Panc1 (cell line): Measurements from ENCODE around the gene PUDP. TPM values are rescaled to one million over a fixed set of nuclear protein-coding genes. Genes with fewer than 3 reads are reported as not detected.

Experiments
- ATAC-seq: fragments of 200-7000 bp; cut with Tn5 transposase; 2 replicates; pipeline ENCODE4 v1.9.1; 2020; ENCODE audit warnings: mild to moderate bottlenecking, moderate library complexity
- BruUV-seq: library from RNA; stranded (reverse); fragments of 400-500 nt; replicated peaks from 2 replicates; lab custom pipeline; 2021; lab: Mats Ljungman, UMichigan
- CTCF ChIA-PET: fragments of 300-600 bp; sonication (Branson Sonifier 250); formaldehyde crosslinking; loops from one replicate; lab custom pipeline; 2022; ENCODE audit warnings: antibody characterized with exemption; lab: Charles Lee
- POLR2A ChIA-PET: fragments of 300-600 bp; sonication (Branson Sonifier 250); formaldehyde crosslinking; loops from one replicate; lab custom pipeline; 2022; ENCODE audit warnings: antibody characterized with exemption; lab: Charles Lee
- DNase-seq: peaks from one replicate; pipeline ENCODE4 v3.0.0-alpha.2; 2010; ENCODE audit warnings: low read depth, low spot score
- H3K27ac ChIP-seq: 2 replicates; pipeline ENCODE4 v1.5.1; 2011; ENCODE audit warnings: mild to moderate bottlenecking, low read length, inconsistent platforms
- H3K27me3 ChIP-seq: fragments of 200-500 bp; sonication (Bioruptor generic); 2 replicates; pipeline ENCODE4 v1.6.0; 2014; ENCODE audit warnings: low read length, inconsistent platforms; ENCODE audit not compliant: control insufficient read depth, insufficient read depth
- H3K36me3 ChIP-seq: fragments of 200-500 bp; sonication (Bioruptor generic); 2 replicates; pipeline ENCODE4 v1.5.1; 2014; ENCODE audit warnings: inconsistent platforms, mild to moderate bottlenecking, low read length, moderate library complexity; ENCODE audit not compliant: control insufficient read depth, insufficient read depth
- H3K4me1 ChIP-seq: 2 replicates; pipeline ENCODE4 v1.5.1; 2011; ENCODE audit warnings: inconsistent platforms, mild to moderate bottlenecking, low read length, moderate library complexity; ENCODE audit not compliant: control insufficient read depth, insufficient read depth
- H3K4me3 ChIP-seq, 2 experiments: 2 replicates each; pipeline ENCODE4 v1.5.1; 2011 to 2012; ENCODE audit warnings: low read depth in 2 of 2, low read length in 2 of 2, mild to moderate bottlenecking in 2 of 2, inconsistent platforms in 1 of 2, moderate library complexity in 1 of 2
- H3K9me3 ChIP-seq: fragments of 200-500 bp; sonication (Bioruptor generic); 2 replicates; pipeline ENCODE4 v1.5.1; 2014; ENCODE audit warnings: low read depth, mild to moderate bottlenecking, inconsistent platforms, low read length, moderate library complexity; ENCODE audit not compliant: control insufficient read depth, insufficient read depth
- POLR2AphosphoS5 ChIP-seq: IDR thresholded peaks from 2 replicates; pipeline ENCODE4 v1.6.1; 2012; ENCODE audit warnings: mild to moderate bottlenecking, low read depth, low read length, moderate library complexity
- SIN3A ChIP-seq: IDR thresholded peaks from 2 replicates; pipeline ENCODE4 v1.6.1; 2012; ENCODE audit warnings: low read depth, mild to moderate bottlenecking, low read length, moderate library complexity, borderline replicate concordance; ENCODE audit not compliant: insufficient read depth
- TCF7L2 ChIP-seq: IDR thresholded peaks from 2 replicates; pipeline ENCODE4 v1.6.1; 2011; ENCODE audit warnings: mild to moderate bottlenecking, low read depth, low read length, inconsistent platforms
- in situ Hi-C: cut with HindIII; loops from 2 replicates; pipeline ENCODE4 v1.10.0; 2016; ENCODE audit warnings: low sequenced_read_pairs, low pct_unique_long_range_greater_than_20kb
- intact Hi-C: fragments of 100-400 bp; cut with micrococcal nuclease; formaldehyde crosslinking; loops from one replicate; pipeline ENCODE4 v1.10.0; 2022; ENCODE audit not compliant: unreplicated experiment
- total RNA-seq: library from RNA; stranded (reverse); gene quantifications from one replicate; pipeline ENCODE4 v1.2.1, GENCODE V29; 2021; ENCODE audit not compliant: unreplicated experiment
- TF ChIP-seq, protein P1 (sequence below), 2 experiments: IDR thresholded peaks; 2 replicates each; pipeline ENCODE4 v1.6.1; 2011 to 2012; ENCODE audit warnings: low read depth in 2 of 2, control low read depth in 1 of 2, low read length in 1 of 2, mild to moderate bottlenecking in 1 of 2, moderate library complexity in 1 of 2; ENCODE audit not compliant: insufficient read depth in 1 of 2
- TF ChIP-seq, protein P2 (sequence below): fragments of 450-650 bp; IDR thresholded peaks from 2 replicates; pipeline ENCODE4 v1.5.1; 2017; ENCODE audit warnings: mild to moderate bottlenecking

Gene PUDP
- total RNA-seq, 1 experiment from 2014 or later, result 14.2 TPM

DNA sequence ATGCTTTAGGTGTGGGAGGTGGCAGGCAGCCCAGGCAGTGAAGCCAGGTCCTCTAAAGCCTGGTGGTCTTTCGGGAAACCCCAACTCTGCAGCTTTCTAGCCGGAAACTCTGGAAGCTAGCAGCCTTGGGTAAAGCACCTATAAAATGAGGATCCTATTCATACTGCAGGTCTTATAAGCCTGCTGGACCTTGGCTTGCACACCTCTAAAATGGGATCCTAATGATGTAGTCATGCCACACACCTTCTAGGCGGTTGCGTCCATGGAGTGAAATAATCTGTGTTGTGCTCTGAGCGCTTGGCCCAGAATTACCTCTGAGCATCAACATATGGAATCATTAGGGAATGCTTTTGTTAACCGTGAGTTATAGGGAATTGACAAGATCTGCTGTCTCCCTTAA is 36.4 kb downstream of the PUDP start:
- TF ChIP-seq POLR2AphosphoS5 (no peak), TCF7L2 (no peak), SIN3A (no peak)
- Histone ChIP-seq H3K36me3 (no peaks in the 10 kb centered on the region), H3K27ac (no peak overlapping the region), H3K27me3 (no peaks in the 10 kb centered on the region), H3K4me3 (no peak overlapping the region), H3K4me1 (no peaks in the 10 kb centered on the region), H3K9me3 (no peaks in the 10 kb centered on the region)
- in situ Hi-C loops, result no loop called here
- ChIA-PET CTCF (interaction anchor here (0.6 kb wide), 1 partner anchor 35 kb away, joined by 5 read pairs; no protein-coding TSS in a partner anchor), POLR2A (no interaction called here)
- intact Hi-C loops, result no loop called here
- ATAC-seq, result no peak
- BruUV-seq, result no TSS peak
- no peak for DNase-seq

DNA sequence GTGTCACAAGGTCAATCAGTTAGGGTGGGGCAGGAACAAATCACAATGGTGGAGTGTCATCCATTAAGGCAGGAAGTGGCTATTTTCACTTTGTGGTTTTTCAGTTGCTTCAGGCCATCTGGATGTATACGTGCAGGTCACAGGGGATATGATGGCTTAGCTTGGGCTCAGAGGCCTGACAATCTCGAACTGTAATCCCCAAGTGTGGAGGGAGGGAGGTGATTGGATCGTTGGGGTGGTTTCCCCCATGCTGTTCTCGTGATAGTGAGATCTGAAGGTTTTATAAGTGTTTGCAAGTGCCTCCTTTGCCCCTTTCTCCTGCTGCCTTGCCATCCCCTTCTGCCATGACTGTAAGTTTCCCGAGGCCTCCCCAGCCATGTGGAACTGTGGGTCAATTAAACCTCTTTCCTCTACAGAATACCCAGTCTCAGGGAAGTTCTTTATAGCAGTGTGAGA is 37.1 kb downstream of the PUDP start:
- Histone ChIP-seq H3K27ac (no peak overlapping the region), H3K27me3 (no peaks in the 10 kb centered on the region), H3K4me3 (no peak overlapping the region), H3K36me3 (no peaks in the 10 kb centered on the region), H3K9me3 (no peaks in the 10 kb centered on the region), H3K4me1 (no peaks in the 10 kb centered on the region)
- DNase-seq, result no peak
- ChIA-PET CTCF (interaction anchor here (0.6 kb wide), 1 partner anchor 36 kb away, joined by 5 read pairs; no protein-coding TSS in a partner anchor), POLR2A (no interaction called here)
- TF ChIP-seq SIN3A, result no peak
- no peak for TF ChIP-seq TCF7L2
- TF ChIP-seq POLR2AphosphoS5, result no peak
- TF ChIP-seq, protein P1, sequence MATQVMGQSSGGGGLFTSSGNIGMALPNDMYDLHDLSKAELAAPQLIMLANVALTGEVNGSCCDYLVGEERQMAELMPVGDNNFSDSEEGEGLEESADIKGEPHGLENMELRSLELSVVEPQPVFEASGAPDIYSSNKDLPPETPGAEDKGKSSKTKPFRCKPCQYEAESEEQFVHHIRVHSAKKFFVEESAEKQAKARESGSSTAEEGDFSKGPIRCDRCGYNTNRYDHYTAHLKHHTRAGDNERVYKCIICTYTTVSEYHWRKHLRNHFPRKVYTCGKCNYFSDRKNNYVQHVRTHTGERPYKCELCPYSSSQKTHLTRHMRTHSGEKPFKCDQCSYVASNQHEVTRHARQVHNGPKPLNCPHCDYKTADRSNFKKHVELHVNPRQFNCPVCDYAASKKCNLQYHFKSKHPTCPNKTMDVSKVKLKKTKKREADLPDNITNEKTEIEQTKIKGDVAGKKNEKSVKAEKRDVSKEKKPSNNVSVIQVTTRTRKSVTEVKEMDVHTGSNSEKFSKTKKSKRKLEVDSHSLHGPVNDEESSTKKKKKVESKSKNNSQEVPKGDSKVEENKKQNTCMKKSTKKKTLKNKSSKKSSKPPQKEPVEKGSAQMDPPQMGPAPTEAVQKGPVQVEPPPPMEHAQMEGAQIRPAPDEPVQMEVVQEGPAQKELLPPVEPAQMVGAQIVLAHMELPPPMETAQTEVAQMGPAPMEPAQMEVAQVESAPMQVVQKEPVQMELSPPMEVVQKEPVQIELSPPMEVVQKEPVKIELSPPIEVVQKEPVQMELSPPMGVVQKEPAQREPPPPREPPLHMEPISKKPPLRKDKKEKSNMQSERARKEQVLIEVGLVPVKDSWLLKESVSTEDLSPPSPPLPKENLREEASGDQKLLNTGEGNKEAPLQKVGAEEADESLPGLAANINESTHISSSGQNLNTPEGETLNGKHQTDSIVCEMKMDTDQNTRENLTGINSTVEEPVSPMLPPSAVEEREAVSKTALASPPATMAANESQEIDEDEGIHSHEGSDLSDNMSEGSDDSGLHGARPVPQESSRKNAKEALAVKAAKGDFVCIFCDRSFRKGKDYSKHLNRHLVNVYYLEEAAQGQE (IDR thresholded peaks at IDR 0.05; ENCODE audit: insufficient read depth in 1 of 2, low read depth in 2 of 2, low read length in 1 of 2), result no peak
- TF ChIP-seq, protein P2, sequence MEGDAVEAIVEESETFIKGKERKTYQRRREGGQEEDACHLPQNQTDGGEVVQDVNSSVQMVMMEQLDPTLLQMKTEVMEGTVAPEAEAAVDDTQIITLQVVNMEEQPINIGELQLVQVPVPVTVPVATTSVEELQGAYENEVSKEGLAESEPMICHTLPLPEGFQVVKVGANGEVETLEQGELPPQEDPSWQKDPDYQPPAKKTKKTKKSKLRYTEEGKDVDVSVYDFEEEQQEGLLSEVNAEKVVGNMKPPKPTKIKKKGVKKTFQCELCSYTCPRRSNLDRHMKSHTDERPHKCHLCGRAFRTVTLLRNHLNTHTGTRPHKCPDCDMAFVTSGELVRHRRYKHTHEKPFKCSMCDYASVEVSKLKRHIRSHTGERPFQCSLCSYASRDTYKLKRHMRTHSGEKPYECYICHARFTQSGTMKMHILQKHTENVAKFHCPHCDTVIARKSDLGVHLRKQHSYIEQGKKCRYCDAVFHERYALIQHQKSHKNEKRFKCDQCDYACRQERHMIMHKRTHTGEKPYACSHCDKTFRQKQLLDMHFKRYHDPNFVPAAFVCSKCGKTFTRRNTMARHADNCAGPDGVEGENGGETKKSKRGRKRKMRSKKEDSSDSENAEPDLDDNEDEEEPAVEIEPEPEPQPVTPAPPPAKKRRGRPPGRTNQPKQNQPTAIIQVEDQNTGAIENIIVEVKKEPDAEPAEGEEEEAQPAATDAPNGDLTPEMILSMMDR, result no peak
- intact Hi-C loops, result no loop called here
- no TSS peak for BruUV-seq
- no peak for ATAC-seq
- in situ Hi-C loops, result no loop called here
